Dedifferentiated amniotic fluid mesenchymal stem cell (primary cell): ENCODE measurements around the gene HSPA6.
"Not testable (repeated sequence)": the region's sequence is repeated elsewhere in the genome, so short reads cannot be mapped to it uniquely, and the experiment has no call there.

Source experiments
- DNase-seq: peaks from one replicate; pipeline ENCODE4 v3.0.0-alpha.2; 2016; ENCODE audit errors: extremely low spot score

Gene HSPA6

GRCh38 chr1:161560960-161561715 is 36.8 kb downstream of the HSPA6 start:
- DNase-seq = not testable (repeated sequence)

GRCh38 chr1:161562441-161562840 is 38.1 kb downstream of the HSPA6 start:
- DNase-seq = not testable (repeated sequence)

DNA sequence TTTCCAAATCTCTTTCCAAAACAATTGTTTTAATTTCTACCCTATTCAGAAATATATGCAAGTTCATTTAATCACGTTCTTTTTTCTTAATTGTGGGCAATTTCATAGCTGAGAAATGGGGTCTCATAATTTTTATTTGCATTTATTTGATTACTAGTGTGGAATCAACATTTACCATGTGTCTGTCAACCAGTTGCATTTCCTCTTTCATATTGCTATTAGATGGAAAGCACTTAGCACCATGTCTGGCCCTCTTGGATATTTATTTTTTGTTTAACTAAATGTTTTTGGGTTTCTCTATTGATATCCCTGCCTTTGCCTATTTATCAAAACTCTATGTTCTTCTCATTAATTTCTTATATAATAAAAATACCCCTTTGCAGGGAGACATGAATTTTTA is 39.2 kb downstream of the HSPA6 start:
- not testable (repeated sequence) for DNase-seq

GRCh38 chr1:161566602-161566960 is 42.2 kb downstream of the HSPA6 start:
- DNase-seq = not testable (repeated sequence)

DNA sequence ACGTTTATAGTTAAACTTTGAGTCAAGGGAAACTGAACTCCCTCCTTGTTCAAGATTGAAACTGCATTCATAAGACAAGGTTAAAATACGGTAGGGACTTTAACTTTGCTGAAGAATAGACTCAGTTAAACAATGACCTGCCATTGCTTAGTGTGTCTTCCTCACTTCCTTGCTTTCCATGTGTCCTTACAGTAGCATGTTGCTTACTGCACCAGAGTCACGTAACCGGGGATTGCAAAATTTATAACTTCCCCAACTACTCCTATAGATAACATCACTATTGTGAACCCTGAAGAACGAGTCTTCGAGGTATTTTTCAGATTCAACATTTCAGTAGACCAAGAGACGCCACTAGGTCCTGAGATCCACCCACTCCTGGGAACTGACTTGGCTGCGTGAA is 47.4 kb downstream of the HSPA6 start:
- not testable (repeated sequence) for DNase-seq
